Stimulated activated CD4-positive, alpha-beta T cell treated with anti-CD3 and anti-CD28 coated beads, Interleukin-4, amount 100 ng/mL, for 4 hours (primary cell): ENCODE results near the gene CDH13.

Experiments
- DNase-seq, 2 experiments: peaks; one replicate each; pipeline ENCODE4 v3.0.0-alpha.2; 2020

CDH13 gene

DNA sequence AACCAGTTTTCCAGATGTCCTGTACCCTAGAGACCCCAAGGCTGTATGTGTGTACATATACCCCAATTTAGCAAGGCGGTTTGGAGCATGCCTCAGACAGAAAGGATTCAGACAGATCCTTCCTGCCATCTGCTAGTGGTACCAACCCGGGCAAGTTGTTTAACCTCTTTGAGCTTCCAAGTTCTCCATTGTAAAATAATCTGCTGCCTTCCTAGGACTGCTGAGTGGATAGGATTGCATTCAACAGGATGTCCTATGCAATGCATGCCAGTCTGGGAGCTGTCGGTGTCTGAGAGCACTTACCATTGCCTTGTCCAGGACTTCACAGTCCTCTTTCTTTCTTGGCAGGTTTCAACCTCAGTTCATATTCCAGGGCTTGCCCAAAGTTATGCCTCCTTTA is 1.9 kb downstream of the CDH13 start:
- no peak for DNase-seq

GRCh38 chr16:82629441-82630027 is 2.8 kb downstream of the CDH13 start:
- no peak for DNase-seq

DNA sequence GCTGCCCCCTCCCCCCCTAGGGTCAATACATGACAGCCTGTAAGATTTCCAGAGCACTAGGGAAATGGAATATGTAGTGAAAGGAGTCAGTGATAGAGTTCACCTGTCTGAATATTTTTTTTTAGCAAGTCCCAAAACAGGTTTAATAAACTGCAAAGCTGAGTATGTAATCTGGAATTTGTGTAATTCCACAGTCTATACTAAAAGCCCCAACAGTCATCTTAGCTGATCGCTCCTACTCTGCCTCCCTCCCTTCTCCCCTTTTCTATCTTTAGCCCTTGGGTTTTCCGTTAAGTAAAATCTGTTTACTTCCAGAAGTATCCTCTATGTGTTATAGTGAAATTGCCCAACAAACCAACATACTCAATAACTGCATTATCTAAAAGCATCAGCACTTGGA is 3.5 kb downstream of the CDH13 start:
- DNase-seq, result no peak

DNA sequence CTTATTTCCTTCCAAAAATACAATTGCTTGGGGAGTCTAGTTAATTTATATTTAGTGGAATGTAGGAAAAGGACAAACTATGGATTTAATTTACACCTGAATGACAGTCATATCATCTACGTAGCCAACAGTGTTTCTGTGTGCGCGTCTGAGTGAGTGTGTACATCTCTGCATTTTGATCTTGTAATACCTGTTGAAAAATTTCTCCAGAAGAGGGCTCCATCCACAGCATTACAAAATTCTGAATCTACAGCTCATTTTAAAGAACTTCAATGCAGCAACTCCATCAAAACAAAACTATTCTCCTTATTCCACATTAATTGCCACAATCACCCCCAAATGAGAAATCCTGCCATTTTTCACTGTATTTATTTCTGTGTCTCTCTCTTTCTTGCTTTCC is 3.9 kb downstream of the CDH13 start:
- no peak for DNase-seq

GRCh38 chr16:82631701-82632685 is 5.2 kb downstream of the CDH13 start:
- no peak for DNase-seq

DNA sequence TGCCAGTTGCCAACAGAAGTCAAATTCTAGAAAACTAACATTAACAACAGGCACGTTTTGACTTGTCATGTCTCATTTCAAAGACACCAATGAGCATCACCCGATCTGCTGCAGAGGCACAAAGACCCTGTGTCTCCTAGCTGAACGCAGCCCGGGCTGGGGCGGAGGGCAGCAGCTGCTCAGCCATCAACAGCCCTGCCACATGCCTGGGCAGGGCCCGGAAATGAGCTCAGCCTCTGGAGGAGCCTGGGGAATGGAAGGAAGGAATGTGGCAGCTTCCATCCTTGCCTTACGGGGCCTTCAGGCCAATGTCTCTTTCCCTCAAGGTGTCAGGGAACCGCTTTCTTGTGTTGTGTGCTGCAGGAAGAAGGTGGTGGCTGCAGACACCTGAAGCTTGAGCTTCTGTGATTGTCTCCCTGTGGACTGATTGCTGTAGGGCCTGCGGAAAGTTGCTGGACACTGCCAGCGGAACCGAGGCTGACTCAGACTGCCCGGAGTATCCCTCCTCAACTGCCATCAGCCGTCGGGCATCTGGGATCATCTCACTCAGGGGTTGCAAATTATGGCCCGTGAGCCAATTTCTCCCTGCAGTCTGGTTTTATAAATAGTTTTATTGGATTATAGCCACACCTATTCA is 7.3 kb downstream of the CDH13 start:
- DNase-seq, result no peak

- no peak for DNase-seq
Measured at GRCh38 chr16:82634955-82635610, 8.3 kb downstream of the CDH13 start.

DNA sequence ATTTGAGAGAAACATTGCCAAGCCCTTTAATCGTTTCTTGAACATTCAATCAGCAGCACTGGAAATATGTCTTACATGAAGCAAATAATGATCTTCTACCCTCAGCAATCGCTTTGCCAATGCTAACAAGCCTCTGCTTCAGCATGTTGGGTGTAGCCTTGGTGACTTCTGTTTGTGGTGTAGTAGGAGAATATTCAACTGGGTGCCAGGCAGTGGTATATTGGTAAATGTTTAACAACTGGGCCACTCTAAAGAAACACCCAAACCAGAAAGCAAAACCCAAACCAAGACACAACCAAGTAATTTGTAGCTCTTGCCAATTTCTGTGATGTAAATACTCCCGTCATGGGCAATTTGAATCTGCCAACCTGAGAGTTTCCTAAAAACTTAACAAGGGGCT is 9.7 kb downstream of the CDH13 start:
- no peak for DNase-seq

- no peak for DNase-seq
Measured at GRCh38 chr16:82636958-82637357, 10.2 kb downstream of the CDH13 start.

GRCh38 chr16:82638095-82638798 is 11.5 kb downstream of the CDH13 start:
- no peak for DNase-seq

DNA sequence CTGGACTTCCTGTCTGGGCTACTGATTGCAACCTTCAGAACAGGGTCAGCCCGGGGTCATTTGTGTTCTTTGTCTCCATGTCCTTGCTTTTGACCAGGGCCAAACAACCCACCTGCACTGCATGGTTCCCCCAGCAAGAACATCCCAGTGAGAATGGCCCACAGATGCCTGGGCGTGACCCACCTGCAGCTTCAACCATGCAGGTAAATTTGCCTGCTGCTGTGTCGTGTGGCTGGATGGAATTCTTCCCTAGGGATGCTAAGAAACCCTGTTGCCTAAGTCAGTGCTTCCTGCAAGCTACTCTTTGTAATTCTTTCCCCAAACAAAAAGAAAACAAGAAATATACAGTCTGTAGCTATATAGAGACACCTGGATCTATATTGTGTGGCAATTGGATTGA is 12.5 kb downstream of the CDH13 start:
- no peak for DNase-seq

DNA sequence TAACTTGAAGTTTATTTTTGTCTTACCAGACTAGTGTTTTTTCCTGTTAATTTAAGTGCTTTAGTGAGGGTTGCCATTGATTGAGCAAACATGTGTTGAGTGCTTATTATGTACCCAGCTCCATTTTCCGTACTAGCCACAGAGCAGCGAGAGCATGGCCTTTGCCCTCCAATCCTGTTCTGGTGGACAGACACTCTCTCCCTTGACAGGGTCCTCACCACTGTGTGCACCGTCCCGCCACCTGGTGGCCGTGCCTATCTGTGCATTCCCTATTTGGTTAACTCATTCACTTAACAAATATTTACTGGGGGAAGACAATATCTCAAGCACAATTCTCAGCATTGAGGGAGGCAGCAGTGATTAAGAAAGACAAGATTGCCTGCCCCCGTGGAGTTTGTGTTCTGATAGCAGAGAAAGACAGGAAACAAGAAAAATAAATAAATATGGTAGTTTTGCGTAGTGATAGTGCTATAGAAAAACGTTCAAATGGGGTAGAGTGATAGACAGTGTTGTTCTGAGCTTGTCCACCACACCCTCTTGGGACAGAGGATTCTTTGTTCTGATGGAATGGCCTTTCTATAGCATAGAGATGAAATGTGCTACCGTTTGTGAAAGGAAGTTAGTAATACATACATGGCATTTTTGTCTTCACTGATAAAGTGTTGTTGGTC is 13.0 kb downstream of the CDH13 start:
- peak; percentile 28 to 45 for DNase-seq

DNA sequence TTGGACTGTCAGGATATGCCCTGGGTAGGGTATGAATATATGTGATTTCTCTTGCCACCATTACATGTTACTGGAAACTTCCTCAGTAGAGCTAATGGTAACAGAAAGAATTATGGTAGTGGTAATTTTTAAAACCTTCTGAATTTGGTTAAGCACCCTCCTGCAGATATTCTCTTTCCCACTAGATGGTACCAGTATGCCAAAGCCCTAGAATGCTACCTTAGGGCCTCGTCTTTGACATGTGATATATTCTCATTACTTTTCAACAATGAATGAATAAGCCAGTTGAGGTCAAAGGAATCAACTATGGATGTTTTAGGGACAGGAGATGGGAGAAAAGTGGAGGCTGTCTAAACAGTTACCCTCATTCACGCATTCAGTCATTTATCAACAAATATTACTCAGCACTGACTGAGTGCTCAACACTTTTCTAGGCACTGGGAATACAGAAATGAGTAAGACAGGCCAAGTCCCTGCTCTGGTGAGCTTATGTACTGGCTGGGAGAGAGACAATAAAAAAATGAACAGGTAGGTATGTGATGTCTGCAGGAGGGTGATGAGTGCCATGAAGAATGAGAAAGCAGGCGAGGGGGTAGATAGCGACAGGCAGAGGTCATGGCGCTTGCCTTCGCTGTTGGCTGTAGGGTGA is 14.7 kb downstream of the CDH13 start:
- DNase-seq, result no peak

GRCh38 chr16:82643136-82643535 is 16.4 kb downstream of the CDH13 start:
- no peak for DNase-seq

DNA sequence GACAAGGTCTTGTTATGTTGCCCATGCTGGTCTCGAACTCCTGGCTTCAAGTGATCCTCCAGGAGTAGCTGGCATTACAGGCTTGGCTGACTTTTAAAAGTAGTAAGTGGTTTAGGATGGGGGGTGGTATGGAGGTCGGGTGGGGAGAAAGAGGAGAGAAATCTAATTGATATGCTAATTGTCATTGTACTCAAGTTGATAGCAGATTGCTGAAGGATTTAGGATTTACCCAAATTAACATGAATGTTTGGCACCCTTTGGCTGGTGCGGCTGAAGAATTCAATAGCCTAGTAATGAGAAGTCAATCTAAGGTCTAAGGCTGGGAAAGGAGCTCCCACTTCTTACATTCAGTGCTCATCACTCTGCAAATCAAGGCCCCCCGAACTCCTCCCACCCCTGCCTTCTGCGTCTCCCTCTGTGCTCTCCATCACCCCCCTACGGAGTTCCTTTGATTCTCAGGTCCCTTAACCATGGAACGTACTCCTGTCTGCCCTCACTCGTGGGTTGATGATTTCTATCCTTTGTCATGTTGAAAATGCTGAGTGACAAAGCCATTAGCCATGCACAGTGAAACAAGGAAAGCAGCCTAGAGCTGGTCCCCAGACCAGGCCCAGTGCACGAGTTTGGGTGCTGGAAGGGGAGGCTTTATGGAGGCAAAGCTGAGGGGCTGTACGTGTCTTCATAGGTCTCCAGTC is 17.3 kb downstream of the CDH13 start:
- no peak for DNase-seq

- DNase-seq, result no peak
Measured at GRCh38 chr16:82646504-82646903, 19.7 kb downstream of the CDH13 start.

GRCh38 chr16:82649766-82650165 is 23.0 kb downstream of the CDH13 start:
- no peak for DNase-seq

DNA sequence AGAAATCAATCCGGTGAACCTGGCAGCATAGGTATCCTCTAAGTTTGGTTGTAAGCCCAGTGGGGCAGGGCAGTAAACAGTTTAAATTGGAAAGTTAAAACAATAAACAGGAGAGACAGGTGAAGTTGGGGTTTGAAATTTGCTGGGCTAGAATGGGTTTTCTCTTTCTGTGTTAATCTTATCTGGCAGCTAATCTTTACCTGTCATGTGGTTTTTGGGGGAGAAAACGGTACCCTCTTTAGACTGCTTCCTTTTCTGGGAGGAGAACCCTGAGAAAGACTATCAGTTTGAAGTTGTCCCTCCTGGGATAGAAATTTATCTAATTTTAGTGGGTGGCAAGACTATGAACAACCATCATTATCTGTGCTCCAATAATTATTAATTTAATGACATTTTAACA is 24.0 kb downstream of the CDH13 start:
- DNase-seq, result no peak

DNA sequence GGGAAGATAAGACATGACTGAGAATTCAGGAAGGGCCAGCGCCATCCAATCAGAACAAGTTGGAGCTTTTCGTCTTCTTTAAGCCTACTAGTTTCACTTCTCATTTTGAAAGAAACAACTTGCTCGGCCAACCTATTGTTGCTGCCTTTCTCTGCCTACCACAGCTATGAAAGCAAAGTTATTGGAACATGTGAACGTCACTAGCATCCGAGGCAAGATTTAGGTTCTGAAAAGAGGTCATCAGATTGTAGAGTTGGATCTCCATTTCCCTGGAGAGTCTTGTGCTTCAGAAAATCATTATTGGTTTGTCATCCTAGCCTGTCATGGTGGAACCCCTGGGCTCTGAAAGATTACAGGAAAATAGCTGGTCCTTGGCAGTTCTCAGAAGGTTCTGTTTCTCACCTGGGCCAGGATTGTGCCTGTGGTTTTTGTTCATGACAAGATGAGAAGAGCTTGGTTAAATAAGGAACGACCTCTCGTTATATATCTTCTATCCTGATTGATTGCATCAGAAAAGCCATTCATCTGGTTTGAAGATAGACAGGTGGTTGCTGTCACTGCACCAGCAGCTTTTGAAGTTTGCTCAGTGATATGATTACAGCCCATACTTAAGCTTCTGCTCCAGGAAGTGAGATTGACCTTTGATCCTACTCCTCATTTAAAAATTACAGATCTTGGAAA is 25.3 kb downstream of the CDH13 start:
- DNase-seq, result no peak

GRCh38 chr16:82652826-82653225 is 26.1 kb downstream of the CDH13 start:
- DNase-seq, result no peak
